ENCODE results near the gene ATF7.

- no peak for TF ChIP-seq GATA2 (IDR thresholded peaks at IDR 0.05; ENCODE audit: low read depth, low read length)
- no peak for TF ChIP-seq GATA3 (IDR thresholded peaks at IDR 0.05; ENCODE audit: low read depth, low read length)
Observed at GRCh38 chr12:53571295-53571694, 54.9 kb downstream of the ATF7 start.

Data from SH-SY5Y (cell line).